ENCODE results near the gene GGT5.
"Not testable (repeated sequence)": the region's sequence is repeated elsewhere in the genome, so short reads cannot be mapped to it uniquely, and the experiment has no call there.

GGT5 gene

GRCh38 chr22:24244144-24244787 is 616 bp downstream of the GGT5 start:
- no peak for TF ChIP-seq CTCF (conservative IDR thresholded peaks at IDR 0.05)
- H3K27ac ChIP-seq = no peak overlapping the region

- H3K27ac ChIP-seq = not testable (repeated sequence)
These were observed 1.5 kb downstream of the GGT5 start for GRCh38 chr22:24243417-24243816.

DNA sequence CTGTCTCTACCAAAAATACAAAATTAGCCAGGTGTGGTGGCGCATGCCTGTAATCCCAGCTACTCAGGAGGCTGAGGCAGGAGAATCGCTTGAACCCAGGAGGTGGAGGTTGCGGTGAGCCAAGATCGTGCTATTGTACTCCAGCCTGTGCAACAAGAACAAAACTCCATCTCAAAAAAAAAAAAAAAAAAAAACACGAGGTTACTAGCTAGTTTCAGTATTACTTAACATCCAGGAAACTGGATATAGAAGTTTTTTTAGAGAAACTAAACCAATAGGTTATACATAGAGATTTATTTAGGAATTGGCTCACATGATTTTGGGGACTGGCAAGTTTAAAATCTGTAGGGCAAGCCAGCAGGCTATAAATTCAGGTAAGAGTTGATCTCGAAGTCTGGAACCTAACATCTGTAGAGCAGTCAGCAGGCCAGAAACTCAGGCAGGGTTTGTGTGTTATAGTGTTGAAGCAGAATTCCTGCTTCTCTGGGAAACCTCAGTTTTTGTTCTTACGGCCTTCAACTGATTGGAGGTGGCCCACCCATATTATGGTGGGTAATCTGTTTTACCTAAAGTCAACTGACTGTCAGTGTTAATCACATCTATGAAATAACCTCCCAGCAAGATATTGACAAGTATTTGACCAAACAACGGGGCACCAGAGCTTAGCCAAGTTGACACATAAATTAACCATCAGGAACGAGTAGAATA is 3.7 kb downstream of the GGT5 start:
- H3K27ac ChIP-seq = not testable (repeated sequence)

- H3K27ac ChIP-seq = no peak overlapping the region
- TF ChIP-seq CTCF (conservative IDR thresholded peaks at IDR 0.05) = no peak
These were observed 4.5 kb downstream of the GGT5 start for GRCh38 chr22:24240381-24240780.

- not testable (repeated sequence) for H3K27ac ChIP-seq
These were observed 6.7 kb downstream of the GGT5 start for GRCh38 chr22:24238101-24238694.

DNA sequence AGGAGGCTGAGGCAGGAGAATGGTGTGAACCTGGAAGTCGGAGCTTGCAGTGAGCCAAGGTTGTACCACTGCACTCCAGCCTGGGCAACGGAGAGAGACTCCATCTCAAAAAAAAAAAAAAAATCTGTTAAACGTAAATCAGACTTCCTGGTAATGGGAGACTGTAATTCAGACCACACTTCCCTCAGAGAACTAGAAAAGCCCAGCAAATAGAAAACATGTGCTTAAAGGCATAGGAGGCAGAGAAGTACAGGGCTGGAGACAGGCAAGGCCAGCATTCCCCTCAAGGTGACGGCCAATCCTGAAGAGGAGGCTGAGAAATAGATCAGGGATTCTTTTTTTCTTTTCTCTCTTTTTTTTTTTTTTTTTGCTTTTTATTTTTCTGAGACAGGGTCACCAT is 8.2 kb downstream of the GGT5 start:
- H3K27ac ChIP-seq = no peak overlapping the region
- no peak for TF ChIP-seq CTCF (conservative IDR thresholded peaks at IDR 0.05)

DNA sequence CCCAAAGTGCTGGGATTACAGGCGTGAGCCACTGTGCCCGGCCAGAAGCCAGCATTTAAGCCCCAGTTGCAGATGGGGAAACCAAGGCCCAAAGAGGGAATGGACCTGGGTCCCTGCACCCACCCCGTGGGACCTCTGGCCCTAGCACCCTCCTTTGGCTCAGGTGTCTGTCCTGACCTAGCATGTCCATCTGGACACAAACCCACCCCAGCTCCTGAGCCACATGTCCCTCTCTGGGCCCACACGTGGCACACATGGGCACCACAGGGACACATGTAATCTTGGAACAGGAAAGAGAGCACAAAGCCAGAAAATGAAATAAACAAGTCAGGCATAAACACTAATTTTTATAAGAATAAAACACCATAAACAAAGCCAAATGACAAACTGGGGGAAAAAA is 9.6 kb downstream of the GGT5 start:
- H3K27ac ChIP-seq = no peak overlapping the region
- no peak for TF ChIP-seq CTCF (conservative IDR thresholded peaks at IDR 0.05)

GRCh38 chr22:24233816-24234215 is 11.1 kb downstream of the GGT5 start:
- no peak overlapping the region for H3K27ac ChIP-seq
- TF ChIP-seq CTCF (conservative IDR thresholded peaks at IDR 0.05) = no peak

DNA sequence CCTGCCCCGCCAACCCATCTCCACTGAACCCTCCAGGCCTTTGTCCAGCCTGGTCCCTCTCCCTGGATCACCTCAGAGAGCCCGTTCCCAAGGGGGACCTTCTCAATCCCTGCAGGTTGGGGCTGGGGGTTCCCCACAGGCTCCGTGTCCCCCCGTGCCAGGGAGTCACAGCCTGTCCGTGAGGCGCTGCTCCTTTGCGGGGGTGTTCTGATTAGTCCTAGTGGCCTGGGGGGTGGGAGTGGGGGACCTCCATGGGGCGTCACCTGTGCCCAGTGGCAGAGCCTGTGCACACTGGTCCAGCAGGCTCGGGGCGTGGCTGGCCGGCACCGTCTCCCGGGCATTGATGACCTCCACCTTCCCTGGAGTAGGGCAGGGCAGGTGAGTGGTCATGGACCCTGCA is 11.6 kb downstream of the GGT5 start:
- no peak for TF ChIP-seq CTCF (conservative IDR thresholded peaks at IDR 0.05)
- no peak overlapping the region for H3K27ac ChIP-seq
